IPS-NIHi7 (cell line): ENCODE results near the gene LNPK.
"Not testable (repeated sequence)": the region's sequence is repeated elsewhere in the genome, so short reads cannot be mapped to it uniquely, and the experiment has no call there.

Source experiments
- DNase-seq: peaks from one replicate; pipeline ENCODE4 v3.0.0; 2012; ENCODE audit warnings: mixed read lengths; ENCODE audit errors: extremely low spot score

LNPK gene, protein sequence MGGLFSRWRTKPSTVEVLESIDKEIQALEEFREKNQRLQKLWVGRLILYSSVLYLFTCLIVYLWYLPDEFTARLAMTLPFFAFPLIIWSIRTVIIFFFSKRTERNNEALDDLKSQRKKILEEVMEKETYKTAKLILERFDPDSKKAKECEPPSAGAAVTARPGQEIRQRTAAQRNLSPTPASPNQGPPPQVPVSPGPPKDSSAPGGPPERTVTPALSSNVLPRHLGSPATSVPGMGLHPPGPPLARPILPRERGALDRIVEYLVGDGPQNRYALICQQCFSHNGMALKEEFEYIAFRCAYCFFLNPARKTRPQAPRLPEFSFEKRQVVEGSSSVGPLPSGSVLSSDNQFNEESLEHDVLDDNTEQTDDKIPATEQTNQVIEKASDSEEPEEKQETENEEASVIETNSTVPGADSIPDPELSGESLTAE

DNA sequence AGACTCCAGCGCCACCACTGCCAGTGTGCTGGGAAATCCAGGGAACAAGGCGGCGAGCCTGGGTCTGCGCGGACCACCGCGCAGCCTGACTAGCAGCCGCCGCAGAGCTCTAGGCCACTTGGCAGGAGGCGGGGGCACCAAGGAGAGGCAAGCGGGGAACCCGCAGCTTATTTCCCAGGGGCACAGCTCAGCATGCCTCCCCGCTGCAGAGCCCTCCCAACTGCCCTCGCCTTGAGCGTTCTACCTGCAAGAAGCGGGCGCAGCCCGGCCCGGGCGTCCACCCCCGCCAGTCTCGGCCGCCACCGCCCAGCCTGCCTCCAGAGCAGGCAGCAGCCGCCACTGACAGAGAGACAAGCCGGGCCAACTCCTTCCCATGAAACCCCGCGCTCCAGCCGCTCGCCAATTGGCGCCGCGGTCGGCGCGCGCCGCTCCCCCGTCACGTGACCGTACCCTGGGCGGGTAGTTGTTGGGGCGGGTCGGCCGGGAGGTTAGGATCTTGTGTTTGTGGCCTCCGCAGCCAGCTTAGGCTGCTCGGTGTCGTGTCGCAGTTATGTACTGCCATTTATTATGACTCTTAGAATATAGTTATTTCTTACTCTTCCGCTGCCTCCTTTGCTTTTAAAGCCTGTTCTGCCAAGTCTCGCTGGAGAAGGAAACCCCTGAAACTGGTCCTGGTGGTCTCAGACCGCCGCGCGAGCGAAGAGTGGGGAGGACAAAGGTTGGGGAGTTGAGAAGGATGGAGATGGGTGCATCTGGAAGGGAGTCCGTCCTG is at the start of gene LNPK:
TSS of gene LNPK (minus strand) at position 352 of the 772 bp plus-strand sequence. CDS start 6,683 bp downstream, outside the sequence.
- DNase-seq, result peak; percentile 97

DNA sequence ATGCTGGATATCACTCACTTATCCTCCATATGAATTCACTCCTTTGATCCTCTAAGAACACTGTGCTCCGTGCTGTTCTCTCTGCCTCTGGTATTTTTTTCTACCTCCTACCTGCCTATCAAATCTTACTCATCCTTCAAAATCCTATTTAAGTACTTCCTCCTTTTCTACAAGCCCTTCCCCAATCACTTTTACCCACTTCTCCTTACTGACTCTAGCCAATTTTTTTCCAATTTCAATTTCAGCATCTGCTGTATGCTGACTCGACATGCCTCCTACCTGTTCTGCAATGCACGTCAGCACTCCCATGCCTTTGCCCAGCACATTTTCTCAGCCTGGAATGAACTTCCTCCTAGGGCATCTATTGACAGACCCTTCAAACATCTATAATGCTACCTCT is 37.3 kb upstream of the LNPK start:
- DNase-seq, result no peak

DNA sequence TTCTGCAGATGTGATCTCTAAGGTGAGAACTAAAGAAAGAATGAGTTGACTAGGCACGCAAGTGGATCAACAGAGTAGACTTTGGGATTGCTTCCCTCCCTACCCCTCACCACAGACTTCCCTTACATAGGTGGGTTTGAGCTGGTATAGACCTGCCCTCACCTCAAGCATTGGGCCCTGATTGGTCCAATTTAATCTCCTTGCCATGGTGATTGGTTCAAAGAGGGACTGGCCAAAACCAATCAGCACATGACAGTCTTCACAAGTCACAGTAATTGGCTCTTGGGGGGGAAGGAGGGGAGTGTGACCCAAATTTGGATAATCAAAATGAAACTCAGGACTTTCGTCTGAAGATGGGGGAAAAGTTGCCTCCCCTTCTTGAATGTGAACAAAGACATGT is 36.6 kb upstream of the LNPK start:
- no peak for DNase-seq

DNA sequence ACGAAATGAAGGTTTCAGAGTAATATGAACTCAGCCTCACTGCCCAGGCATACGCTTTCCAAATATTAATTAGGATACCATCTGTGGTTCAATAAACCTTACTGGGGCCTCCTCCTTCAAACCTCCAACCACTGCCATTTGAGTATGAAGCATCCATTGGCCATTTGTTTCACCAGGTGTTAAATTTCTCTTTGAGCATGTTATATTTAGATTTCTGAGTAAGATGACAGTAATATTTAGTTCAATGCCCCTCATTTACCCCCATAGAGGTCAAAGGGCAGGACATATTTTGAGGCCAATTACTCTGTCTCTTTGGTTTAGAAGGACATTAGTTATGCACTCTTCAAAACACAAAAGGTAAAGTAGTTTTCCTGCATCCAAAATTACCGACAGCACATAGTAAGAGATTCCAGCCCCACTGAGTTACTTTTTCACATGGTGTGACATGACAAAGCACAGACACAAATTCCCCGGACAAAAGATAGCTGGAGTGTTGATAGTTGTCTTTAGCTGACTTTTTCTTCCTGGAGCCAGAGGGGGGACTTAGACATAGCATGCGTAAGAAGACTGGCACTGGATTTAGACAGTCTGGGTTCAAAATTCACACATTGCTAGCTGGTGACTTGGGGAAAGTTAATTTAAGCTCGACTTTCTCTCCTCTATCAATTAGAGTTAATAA is 33.1 kb upstream of the LNPK start:
- DNase-seq, result no peak

DNA sequence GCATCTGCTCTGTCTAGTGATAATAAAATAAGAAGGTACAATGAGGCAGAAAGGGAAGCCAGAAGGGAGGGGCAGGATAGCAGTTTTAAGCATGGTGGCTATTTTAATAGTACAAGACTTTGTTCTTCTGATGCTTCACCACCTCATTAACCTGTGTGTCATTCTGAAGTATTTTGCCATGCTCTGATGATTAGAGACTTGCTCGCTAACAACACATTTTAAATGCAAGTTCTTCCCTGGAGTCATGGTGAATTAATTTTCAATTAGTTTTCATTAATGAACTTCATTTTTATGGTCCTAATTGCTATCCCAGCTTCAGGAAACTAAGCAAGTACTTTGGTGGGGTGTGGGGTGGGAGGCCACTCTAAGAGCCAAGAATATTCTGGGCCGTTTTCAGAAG is 25.7 kb upstream of the LNPK start:
- DNase-seq, result no peak

DNA sequence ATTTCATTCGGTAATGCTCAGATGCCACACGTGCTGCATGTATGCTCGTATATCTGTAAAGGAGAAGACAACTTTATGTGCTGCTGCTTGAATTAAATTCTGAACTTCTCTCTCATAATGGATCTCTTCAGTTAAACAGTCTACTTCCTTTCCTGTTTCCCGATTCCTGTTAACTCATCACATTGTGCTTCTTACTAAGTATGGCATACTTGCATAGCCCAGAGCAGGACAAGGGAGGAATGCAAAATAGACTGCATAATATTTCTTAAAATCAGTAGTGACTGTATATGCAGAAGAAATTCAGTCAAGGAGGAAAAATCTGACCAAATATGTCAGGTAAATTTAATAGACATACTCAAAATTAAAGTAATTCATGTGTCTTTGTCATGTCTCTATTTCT is 23.9 kb upstream of the LNPK start:
- no peak for DNase-seq

DNA sequence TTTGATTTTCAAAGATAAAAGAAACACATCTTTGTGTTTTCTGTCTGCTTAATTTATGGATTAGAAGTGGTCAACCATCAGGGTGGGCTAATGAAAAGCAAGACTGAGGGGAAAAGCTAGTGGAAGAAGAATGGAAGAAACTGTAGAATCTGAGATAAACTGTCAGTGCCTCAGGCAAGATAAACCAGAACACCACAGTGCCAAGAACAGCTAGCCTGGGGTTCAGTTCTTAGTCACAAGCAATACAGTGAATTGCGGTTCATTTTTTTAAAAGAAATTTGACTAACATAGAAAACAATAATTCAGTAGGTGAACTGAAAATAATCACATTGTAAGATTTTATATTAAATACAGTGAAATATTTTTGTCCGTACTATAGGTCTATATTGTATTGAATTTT is 22.0 kb upstream of the LNPK start:
- DNase-seq, result no peak

DNA sequence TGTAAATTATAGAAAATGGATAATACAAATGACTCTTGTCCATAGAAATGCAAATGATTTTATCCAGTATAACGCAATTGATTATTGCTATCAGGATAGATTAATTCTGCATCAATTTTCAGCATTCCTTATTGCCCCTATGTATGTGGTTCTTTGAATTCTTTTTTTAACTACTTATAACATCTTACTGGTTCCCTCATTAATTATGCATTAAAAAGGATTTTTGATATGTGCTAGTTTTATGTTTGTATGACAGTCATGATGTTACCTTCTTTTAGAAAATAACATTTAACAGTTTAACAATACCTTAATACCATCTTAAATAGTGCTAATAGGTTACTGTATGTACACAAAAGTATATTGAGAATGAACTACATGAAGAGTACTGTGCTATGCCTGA is 20.0 kb upstream of the LNPK start:
- no peak for DNase-seq

DNA sequence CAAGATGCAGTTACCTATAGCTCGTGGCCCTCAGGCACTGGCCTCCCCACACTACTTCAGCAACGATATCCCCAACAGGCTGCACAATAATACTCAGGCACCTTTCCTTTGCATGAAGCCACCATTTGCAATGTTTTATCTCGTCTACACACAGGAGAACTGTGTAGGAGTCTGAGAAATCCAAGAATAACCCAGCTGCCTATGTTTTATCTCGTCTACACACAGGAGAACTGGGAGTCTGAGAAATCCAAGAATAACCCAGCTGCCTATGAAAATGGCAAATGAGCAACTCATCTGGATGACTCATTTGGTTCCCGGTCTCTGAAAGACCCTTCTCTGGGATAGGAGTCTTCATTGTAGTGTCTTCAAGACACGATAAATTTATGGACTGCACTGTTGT is 18.3 kb upstream of the LNPK start:
- DNase-seq, result no peak

DNA sequence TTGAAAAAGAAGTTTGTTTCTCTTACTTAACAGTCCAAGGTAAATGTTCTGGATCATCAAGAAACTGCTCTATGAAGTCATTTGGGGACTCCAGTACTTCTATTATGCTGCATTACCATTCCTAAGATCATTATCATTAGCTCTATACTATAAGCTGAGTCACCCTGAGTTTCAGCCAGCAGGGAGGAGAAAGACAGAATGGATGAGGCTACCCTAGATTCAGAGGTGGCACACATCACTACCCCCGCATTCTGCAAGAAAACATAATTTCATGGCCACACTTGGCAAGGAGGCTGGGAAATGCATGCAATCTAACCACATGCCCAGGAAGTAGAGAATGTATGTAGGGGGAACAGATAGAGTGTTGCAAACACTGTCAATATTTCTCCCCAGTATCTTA is 16.6 kb upstream of the LNPK start:
- DNase-seq, result no peak

DNA sequence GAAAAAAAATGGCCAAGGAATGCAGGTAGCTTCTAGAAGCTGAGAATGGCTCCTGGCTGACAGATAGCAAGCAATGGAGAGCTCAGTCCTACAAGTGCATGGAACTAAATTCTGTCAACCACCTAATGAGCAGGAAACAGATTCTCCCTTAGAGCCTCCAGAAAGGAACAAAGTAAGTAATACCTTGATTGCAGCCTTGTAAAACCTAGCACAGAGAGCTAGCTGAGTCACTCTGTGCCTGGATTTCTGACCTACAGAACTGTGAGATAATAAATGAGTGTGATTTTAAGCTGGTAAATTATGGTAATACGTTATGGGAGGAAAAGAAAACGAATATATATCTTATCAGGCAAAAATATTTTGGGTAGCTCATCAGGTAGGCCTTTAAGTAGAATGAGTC is 7.4 kb upstream of the LNPK start:
- DNase-seq, result no peak

DNA sequence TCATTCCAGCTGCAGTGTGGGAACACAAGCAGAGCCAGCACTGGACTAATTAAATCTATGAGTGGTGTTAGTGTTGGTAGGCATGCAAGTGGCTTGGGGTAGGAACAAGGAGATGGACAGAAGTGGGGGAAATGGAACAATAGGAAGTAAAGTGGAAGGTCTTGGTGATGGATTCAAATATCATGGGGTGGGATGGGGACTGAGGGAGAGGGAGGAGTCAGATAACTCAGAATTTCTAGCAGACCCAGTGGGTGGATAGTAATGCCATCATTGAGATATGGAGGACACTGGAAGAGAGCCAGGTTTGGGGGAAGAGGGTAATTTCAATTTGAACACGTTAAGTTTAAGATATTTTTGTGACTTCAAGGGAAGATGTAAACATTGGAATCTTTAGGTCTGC is 2.9 kb upstream of the LNPK start:
- DNase-seq, result no peak

DNA sequence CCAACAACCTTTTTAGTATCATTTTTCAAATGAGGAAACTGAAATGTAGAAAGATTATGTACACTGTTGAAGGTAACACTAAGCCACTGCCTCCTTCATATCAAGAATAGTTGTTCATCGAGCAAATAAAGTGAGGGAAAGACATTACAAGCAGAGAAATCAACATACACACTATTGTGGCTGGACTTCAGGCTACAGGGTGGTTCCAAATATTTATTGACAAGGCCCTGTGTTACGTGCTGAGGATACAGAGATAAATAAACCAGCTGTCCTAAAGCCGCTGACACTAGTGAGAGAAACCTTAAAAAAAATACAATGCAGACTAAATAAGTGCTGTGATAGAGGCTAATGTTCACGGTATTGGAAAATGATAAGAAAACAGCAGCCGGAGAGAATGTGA is 1.9 kb upstream of the LNPK start:
- DNase-seq, result no peak

DNA sequence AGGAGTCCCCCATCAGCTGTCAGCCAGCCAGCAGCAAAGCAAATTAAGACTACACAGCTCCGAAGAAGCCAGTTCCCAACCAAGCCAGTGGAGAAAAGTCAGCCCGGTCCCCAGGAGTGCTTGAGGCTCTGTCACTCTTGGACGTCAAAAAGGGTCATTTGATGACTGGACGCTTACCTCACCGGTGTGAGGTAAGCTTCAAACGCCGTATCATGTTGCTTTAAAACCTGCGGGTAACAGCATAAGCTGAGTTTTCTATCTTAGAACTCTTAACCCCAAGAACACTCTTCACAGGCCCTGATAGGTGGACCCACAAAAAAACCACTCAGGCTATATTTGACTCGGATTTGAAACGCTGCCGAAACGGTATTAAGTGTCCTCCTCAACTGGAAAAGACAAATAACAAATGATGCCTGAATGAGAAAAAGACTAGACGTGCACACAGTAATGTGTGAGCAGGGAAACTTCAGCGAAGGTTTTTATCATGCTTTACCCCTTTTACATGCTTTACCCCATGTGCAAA is 682 bp upstream of the LNPK start:
- peak; percentile 18 for DNase-seq

DNA sequence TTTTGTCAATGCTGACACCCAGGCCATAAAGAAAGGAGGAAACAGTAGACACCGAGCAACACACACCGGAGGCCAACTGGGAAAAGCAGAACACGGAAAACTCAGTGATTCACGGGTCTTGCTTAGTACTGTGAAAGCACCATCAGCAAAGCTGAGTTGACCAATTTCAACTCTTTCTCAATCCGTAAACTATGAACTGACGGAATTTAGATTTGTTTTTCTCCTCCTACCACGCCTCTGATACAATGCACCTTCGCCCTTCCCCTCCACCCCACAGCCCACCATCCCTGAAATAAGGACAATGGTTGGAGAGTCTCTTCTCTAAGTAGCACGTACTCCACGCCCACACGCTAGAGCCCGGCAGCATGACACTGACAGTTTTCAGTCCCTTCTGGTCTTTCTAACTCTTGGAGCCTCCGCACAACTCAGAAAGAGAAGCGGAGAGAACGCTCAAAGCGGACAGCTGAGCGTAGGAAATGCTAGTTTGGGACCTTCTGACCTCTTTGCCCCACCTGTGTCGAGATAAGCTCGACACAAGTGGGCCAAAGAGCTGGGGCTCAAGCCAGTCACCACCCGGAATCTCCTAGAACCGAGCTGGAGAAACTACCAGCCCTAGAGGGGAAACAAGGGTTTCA is 669 bp downstream of the LNPK start:
- DNase-seq, result peak; percentile 31

DNA sequence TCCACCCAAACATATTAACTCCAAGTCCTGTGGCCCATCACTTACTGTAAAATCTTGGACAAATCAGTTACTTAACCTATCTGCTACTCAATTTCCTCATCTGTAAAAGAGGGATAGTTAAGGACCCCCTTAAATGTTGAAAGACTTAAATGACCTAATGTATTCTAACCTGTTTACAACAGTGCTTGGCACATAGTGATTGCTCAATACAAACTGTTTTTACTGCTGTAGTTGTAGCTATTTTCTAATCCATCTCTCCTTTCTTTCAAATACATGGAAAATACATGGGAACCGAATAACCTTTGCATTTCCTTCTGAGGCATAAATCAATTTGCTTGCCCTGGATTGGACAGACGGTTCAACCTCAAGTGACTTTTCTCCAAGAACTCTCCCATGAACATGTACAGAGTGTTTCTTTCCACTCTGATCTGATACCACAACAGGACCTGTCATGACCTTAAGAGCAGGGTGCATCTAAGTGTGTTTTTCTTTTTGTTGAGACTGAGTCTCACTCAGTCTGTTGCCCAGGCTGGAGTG is 2.7 kb downstream of the LNPK start:
- no peak for DNase-seq

DNA sequence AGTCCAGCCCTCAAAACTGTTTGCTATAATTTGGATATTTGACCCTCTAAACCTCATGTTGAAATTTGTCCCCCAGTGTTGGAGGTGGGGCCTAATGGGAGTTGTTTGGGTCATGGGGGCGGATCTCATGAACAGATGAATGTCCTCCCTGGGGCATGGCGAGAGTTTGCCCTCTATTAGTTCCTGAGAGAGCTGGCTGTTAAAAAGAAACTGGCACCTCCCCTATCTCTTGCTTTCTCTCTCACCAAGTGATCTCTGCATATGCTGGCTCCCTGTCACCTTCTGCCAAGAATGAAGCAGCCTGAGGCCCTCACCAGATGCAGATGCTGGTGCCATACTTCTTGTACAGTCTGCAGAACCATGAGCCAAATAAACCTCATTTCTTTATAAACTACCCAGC is 12.0 kb downstream of the LNPK start:
- DNase-seq, result no peak

DNA sequence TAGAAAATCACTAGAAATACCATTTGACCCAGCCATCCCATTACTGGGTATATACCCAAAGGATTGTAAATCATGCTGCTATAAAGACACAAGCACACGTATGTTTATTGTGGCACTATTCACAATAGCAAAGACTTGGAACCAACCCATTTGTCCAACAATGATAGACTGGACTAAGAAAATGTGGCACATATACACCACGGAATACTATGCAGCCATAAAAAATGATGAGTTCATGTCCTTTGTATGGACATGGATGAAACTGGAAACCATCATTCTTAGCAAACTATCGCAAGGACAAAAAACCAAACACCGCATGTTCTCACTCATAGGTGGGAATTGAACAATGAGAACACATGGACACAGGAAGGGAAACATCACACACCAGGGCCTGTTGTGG is 14.9 kb downstream of the LNPK start:
- not testable (repeated sequence) for DNase-seq

DNA sequence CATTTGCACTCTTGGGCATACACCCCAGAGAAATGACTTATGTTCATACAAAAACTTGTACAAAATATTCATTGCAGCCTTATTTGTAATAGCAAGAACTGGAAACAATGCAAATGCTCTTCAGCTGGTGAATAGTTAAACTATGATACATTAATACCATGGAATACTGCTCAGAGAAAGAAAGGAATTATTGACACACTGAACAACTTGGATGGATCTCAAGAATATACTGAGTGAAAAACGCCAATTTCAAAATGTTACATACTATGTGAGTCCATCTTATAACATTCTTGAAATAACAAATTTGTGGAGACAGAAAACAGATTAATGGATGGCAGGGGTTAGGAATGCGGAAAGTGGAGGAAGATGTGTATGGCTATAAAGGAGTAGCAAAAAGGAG is 17.2 kb downstream of the LNPK start:
- DNase-seq, result no peak

DNA sequence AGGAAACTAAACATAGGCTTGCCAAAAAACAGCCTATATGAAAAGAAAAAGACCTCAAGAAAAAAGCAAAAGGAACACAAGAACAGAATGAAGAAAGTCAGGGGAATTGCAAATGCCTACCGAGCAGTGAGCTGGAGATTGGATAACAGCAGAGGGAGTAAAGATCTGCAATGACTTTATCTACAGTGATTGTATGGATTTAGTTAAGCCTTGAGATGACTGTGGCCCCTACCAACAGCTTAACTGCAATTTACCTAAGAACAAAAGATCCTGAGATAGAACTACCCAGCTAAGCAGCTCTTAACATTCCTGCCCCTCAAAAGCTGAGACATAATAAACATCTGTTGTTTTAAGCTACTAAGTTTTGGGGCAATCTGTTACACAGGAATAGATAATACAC is 20.5 kb downstream of the LNPK start:
- peak; percentile 22 for DNase-seq

DNA sequence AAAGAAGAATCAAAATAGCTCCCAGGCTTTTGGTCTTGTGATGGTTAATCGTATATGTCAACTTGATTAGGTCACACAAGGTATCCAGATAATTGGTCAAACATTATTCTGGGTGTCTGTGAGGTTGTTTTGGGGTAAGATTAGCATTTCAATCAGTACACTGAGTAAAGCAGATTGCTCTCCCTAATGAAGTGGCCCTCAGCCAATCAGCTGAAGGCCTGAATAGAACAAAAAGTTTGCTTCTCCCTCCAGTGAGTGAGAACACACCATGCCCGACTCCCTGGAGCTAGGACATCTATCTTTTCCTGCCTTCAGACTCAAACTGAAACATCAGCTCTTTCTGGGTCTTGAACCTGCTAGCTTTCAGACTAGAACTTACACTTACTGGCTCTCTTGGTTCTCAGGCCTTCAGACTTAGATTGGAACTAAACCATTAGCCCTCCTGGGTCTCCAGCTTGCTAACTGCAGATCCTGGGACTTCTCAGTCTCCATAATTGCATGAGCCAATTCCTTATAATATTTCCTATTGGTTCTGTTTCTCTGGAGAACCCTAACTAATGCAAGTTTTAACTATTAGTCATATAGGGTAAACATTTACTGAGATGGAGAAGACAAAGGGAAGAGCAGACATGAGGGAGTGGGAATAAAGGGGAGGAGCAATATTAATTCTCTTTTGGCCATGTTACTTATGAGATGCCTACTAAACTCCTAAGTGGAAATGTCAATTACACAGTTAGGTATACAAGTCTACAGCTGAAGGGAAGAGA is 25.5 kb downstream of the LNPK start:
- DNase-seq, result no peak
